Activated T-helper 9 cell treated with anti-CD3 and anti-CD28 coated beads, Interleukin-2, amount 50 U/mL, for 16 hours (primary cell): Measurements from ENCODE around the gene LIPC.

Experiments
- DNase-seq: peaks from one replicate; pipeline ENCODE4 v3.0.0-alpha.2; 2020; ENCODE audit warnings: low read depth

The LIPC gene

DNA sequence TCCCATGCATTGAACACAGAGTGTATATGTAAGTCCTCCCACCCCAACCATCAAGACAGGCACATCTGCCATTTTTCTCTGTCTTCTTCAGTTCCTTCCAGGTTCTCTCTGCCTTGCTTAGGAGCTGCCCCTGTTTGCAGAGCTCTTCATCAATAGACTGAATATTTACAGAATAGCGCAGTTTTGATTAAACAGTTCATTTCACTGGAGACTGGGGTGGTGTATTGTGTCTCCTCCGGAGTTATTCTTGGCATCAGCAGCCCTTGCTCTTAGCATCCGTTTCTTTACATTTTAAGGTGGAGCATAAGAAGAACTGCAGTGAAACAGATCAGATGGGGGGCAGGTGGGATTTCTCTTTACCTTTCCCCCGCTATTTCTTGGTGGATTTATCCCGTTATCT is 87.7 kb downstream of the LIPC start:
- no peak for DNase-seq

DNA sequence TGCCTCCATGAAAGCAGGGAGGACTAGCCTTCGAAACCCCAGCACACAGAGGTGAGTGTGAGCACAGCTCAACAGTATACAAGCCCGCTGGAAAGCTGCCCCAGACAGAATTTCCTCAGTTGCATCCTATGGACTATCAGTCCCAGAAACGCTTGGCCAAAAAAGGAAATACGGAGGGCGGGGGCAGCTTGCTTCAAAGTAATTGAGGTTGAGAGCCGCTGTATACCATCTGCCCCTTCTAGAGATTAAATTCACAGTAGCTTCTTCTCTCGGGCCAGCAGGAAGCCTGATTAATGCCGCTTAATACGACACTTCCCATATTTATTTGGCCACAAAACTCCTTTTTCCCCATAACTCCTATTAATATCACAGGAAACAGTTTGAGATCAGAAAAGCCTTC is 88.7 kb downstream of the LIPC start:
- DNase-seq, result no peak

DNA sequence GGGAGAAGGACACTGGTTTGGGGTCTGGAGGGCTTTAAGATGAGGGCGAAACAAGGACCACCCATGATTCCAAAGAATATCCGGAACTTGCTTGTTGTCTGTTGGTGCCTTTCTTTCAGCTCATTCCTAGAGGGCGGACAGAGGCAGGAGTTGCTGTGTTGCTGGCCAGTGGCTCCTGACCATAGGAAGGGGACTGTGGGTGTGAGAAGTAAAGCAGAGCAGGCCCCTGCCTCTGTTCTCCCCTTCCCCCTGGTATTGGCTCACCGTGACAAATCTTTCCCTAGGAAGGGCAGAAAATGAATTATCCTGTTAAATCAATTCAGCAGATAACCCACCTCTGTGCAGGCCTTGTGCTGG is 89.1 kb downstream of the LIPC start:
- no peak for DNase-seq

DNA sequence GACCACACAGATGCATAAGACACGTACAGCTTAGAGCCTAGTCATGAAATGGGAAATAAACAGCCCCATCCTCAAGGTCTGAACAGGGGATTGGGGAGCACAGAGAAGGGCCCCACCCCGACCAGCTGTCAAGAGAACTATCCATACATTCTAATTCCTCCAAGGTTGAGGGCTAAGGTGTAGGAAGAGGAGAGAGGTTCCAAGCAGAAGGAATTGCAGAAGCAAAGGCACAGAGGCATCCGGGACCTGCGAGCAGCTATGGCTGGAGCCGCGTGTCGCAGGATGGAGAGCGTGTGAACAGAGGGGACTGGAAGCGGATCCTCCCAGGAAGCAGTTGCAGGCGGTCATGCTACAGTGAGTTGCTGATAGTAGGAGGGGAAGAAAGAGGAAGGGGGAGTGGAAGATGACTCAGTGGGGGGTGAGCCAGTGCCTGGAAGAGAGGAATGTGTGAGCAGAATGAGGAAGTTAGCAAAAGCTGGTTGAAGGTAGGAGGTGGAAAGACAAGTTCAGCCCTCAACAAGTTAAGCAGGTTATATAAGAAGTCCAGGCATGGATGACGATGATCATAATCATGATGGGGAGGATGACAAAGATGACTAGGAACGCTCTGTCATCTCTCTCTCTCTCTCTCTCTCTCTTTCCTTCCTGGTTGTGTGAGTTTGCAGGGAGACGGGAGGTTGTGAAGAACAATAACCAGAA is 89.7 kb downstream of the LIPC start:
- no peak for DNase-seq

DNA sequence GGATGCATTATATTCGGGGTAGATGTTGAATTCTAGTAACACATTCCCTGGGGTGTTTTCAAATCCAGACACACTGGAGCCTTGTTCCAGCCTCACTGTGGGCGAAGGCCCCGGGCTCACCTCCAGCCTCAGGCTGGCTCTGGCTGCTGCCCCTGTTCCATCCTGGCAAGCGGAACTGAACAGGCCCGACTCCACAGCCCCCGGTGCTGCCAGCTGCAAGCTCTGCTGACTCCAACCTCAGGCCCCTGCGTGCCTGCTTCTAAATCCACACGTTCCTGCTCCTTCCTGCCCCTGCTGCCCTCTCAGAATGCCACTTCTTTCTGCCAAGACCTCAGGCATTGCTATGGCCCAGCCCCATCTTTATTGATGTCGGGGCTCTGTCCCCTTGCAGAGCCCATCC is 90.6 kb downstream of the LIPC start:
- no peak for DNase-seq

DNA sequence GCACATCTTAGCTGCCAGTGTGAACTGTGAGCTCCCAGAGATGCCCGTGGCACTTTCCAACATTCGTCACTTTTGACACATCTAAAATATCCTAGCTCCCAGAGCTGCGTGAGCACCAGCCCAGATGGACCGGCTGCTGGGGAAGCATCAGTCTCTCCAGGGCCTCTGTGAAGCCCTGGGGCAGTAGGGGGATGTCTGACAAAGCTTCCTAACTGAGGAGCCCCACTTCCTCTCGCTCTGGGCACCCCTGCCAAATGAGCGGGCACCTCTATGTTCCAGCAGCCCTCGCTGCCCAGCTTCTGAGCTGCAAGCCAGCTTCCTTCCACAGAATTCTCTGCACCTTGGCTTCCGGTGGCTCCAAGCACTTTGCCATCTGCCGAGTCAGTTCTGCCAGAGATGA is 91.1 kb downstream of the LIPC start:
- no peak for DNase-seq

DNA sequence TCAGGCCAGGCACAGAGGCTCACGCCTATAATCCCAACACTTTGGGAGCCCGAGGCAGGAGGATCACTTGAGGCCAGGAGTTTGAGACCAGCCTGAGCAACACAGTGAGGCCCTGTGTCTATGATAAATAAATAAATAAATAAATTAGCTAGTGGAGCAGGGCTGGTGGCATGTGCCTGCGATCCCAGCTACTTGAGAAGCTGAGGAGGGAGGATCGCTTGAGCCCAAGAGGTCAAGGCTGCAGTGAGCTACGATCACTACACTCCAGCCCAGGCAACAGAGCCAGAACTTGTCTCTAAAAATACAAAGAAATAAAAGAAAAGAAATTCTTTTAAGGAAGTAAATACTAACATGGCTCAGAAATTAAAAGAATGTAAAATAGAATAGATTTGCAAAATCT is 91.8 kb downstream of the LIPC start:
- no peak for DNase-seq

DNA sequence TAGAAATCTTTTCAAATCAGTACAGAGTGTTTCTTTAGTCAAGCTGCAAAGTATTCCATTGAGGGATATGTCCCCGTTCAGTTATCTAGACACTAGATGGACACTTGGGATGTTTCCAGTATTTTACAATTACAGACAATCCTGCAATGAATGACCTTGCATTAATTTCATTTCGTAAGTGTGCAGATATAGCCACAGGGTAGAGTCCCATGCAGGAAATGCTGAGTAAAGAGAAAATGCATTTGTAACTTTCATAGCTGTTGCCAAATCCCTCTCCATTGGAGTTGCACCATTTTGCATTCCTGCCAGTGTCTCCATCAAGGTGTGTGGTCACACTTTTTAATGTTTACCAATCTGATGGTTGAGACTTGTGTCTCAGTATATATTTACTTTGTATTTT is 92.5 kb downstream of the LIPC start:
- DNase-seq, result no peak

DNA sequence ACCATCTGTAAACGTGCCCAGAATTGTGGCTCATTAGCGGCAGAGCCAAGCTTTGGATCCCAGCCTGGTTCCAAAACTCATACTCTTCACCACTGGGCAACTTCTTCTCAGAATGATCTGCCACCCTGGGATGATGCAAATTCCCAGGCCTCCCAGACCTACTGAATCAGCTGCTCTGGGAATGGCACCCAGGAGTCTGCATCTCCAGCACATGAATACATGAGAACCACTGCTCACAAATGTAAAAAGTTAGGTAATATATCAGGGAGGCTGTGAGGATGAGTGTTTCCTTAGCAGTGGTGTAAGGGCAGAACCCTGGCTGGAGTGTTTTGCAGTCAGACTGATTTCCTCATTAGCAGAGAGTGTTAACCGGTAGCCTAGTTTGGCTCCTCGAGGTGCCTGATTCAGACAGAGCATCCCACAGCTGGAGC is 94.2 kb downstream of the LIPC start:
- no peak for DNase-seq

DNA sequence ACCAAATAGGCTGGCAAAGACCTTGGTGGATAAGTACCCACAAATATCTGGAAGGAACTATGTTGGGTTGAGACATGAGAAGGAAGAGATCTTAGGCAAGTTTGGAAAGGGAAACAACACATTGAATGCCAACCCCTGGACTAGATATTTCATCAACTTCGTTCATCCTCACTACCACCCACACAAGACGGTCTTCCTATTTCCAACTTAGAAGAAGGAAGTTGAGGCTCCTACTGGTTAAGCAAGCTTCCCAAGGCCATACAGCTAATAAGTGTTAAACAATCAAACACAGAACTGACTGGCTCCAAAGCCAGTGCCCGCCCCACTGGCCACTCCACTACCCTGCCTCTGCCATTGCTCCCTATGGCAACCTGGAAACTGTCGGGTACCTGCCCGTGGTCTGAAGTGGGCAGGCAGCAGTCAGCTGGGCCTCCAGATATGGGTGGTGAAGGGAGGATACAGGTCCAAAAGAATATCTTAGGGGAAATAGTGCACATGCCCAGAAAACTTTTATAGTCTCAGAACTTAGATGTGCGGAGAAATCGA is 94.9 kb downstream of the LIPC start:
- DNase-seq, result no peak

DNA sequence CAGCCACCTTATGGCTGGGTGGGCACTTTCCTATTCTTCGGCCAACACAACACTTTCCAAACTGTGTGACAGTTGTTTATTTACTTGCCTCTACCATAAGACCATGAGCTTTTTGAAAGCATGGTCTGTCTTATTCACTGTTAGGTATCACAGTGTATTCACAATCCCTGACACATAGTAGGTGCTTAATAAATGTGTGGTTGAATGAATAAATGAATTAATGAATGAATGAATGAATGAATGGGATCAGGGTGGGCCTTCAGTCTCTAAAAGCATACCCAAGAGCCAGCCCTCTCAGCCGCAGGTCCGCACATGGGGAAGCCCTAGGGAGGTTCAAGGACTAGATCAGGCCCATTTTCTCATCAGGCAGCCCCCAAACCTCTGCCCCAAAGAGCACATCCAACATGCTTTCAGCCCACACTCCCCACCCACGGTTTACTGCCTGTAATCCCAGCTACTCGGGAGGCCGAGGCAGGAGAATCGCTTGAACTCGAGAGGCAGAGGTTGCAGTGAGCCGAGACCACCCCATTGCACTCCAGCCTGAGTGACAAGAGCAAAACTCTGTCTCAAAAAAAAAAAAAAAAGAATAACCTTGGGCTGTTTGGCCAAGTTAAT is 95.9 kb downstream of the LIPC start:
- DNase-seq, result no peak

DNA sequence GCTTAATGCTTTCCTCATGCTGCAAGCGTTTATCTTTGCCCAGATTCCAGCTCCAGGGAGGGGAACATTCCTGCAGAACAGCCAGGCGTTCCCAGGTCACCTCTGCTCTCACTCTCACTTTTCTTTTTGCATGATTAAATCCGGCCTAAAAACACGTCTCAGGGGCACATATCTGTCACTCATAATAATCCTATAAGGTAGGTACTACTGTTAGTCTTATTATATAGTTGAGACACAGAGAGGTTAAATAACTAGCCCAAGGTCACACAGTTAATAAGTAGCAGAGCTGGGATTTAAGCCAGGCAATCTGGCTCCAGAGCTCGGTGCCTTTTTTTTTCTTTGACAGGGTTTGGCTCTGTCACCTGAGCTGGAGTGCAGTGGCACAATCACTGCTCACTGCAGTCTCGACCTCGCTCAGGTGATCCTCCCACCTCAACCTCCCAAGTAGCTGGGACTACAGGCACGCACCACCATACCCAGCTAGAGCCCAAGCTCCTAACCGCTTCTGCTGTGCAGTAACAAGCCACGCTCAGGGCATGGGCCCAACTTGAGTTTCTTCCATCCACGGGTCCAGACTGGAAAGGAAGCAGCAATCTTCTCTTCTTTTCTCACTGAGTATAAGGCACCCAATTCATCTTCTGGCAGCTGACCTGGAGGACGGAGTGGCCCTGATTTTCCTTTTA is 96.5 kb downstream of the LIPC start:
- no peak for DNase-seq

DNA sequence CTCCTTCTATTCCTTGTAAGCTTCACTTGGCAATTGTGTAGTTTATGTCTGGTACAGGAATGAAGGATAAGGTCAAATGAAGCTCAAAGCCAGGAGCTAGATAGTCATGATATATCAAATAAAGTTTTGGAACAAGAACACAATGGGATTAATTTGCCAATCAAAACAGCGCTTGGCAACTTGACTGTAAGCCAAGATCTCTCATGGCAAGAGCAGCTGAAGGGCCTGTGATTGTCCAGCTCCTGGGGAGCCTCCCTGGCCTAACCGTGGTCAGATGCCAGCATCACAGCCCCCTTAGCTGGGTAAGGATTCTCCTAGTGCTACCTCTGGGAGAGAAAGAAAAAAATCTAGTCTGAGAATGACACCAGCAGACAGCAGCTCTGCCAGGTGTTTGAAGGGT is 97.2 kb downstream of the LIPC start:
- DNase-seq, result no peak

DNA sequence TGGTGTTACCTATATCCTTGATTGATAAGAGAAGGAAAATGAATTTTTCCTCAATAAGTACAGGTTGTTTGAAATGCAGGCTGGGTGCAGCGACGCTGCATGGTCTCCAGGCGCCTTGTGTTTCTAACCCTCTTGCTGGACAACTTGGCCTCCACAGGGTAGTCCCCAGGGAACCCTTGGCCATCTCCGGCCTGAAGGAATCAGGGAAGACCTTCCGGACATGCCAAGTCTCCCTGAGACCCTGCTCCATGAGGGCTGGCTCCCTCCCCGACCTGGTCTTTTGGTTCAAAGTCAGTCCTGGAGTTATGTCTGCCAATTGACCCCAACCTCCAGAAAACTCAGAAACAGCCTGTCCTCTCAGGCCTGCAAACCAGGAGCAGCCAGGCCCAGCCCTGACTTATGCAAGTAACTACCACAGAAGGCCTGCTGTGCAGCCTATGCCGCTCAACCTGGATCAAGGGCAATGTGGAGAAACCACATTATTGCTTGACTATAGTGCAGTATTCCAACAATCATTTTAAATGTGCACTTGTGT is 98.3 kb downstream of the LIPC start:
- no peak for DNase-seq

DNA sequence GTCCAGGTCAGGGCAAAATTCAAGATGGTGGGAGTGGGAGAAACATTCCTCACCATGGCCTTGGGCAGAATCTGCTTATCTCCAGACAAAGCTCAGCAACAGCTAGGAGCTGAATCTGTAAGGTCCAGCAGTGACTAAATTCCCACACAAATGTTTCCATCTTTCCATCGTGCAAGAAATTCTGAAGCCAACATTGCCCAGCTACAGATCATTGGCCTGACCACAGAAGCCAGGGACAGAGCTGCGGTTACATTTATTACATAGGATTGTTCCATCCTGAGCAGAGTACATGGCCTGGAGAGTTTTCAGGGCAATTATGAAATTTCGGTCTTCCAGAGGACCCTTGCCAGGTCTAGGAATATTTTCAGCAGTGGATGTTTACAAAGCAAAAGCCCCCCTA is 100.3 kb downstream of the LIPC start:
- no peak for DNase-seq

DNA sequence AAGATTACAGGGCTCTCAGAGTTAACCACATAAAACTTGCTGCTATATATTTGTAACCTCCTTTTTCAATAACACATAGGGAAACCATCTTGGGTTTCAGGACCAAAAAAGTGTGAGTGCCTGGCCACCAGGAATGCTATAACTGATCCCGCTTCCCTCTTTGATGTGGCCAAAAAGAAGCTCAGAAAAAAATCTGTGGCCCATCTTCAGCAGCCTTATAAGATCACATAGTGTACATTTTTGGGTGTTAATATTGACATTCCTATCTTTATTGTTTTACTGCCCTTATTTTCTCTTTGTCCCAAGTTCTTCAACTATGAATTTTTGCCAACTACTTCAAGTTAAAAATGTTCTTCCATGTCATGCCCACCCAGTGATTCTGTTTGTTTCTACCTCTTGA is 102.8 kb downstream of the LIPC start:
- no peak for DNase-seq

DNA sequence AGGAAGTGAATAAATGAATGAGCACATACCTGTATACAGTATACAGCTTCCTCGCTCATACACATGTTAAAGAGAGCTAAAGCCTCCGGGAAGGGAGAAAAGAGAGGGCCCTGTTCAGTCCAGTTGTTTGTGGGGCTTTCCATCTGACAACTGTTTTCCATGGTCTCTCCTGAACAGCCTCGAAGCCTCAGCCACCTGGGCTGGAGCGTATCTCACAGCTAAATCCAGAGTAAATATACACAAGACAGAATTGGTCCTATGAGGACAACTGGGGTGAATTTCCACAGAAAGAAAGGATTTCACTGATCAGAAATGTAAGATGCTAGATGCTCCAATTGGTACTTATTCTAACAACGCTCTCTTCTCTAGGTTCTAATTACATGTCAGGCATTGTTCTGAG is 103.5 kb downstream of the LIPC start:
- DNase-seq, result no peak

DNA sequence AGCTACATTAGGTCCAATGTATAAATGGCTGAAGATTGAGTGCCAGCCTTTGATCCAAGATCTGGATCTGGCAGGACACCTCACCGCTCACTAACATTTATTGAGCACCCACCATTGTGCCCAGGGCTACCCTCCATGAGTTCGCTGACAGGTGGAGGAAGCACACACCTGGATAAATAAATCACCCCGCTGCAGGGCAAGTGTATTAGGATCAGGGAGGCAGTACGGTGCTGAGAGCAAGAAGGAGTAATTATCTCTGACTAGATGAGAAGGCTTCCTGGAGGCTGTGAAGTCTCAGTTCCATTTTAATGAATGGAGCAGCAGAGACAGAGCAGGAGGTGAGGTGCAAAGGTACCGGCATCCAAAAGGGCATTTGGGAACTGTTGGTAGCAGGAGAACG is 104.1 kb downstream of the LIPC start:
- DNase-seq, result no peak

DNA sequence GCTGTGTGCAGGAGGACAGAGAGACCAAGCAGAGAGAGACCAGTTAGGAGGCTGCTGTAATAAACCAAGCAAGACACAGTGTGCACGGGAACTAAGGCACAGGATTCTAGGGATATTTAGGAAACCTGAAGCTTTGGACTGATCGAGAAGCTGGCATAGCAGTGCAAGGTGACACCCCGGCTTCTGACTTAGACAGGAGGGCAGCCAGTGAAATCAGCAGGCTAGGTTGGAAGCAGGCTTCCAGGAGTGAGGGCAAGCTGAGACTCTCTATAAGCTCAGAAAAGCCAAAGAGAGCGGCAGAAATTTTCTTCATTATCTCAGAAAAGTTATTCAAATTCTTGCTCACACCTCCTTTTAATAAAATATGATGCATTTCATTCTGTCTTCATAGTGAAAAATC is 104.6 kb downstream of the LIPC start:
- no peak for DNase-seq

DNA sequence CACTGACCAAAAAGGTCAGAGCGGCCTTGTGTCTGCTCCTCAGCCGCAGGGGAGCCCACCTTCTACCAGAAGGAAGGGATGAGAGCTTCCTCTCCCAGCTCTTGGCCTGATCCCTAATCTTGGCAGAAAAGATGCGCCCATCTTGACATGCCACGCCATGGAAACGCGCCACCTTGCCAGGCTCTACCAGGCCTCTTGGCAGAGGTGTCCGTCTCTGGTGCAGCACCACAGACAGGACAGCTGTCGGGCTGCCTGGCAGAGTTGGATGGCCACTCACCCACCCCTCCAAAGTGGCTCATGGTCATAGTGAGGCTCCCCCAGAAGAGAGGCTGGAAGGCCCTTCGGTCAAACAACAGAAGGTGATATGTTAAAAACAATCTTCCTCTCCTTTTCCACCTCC is 105.2 kb downstream of the LIPC start:
- DNase-seq, result no peak

DNA sequence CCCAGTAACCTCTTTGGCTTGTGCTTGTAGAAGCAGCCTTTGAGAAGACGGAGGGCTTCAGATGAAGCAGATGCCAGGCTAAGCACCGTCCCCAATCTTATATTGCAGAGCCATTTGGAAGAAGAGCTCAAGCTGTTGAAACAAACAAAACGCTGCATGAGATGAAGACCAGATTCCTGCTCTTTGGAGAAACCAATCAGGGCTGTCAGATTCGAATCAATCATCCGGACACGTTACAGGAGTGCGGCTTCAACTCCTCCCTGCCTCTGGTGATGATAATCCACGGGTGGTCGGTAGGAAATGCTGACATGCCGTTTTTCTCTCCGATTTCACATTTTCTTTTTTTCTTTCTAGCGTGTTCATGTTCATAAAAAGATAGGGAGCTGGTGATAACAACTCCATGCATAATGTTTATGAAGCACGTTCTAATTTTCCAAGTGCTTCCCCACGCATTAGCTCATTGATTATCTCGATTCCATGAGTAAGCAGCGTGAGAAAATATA is 106.5 kb downstream of the LIPC start:
- no peak for DNase-seq

DNA sequence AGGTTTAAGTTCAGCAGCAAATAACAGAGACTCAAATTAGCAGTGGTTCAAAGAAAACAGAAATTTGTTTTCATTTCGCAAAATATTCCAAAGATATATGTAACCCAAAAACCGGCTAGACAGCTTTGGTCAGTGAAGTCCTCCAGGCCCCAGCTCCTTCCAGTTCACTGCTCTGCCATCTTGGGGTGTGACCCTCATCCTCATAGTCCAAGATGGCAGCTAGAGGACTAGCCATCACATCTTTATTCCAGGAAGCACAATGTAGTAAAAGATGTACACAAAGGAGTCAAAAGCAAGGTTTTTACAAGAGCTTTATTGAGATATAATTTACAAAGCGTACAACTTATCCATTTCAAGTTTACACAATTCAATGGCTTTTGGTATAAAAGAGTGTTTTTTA is 107.1 kb downstream of the LIPC start:
- no peak for DNase-seq

DNA sequence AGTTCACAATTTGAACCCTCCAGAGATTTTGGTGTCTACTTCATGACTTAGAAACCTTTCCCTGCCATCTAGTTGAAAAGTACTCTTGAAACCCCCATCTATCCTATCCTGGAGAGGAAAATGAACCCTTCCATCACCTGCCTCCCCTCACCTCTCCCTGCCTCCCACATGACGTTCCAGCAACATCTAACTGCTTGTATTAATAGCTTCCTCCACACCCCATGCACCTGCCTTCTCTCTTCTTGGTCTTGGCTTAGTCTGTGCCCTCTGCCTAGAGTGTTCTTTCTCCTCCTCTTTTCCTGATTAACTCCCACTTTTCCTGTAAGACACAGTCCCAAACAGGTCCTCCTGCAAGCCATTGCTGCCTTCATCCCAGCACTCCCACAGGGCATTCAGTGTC is 107.8 kb downstream of the LIPC start:
- no peak for DNase-seq
